ENCODE data around the gene CAPN14.

CAPN14 gene

GRCh38 chr2:31236433-31237205, 19.3 kb upstream of the CAPN14 start:
- TF ChIP-seq CTCF (IDR thresholded peaks at IDR 0.05; ENCODE audit: borderline replicate concordance, insufficient read depth, low read depth, low read length) = no peak
- no peak overlapping the region for H3K4me3 ChIP-seq (ENCODE audit: low read depth, low read length)

- no peak overlapping the region for H3K4me3 ChIP-seq (ENCODE audit: low read depth, low read length)
Measured at GRCh38 chr2:31235504-31235902, 18.2 kb upstream of the CAPN14 start.

GRCh38 chr2:31234683-31235503, 17.6 kb upstream of the CAPN14 start:
- TF ChIP-seq CTCF (IDR thresholded peaks at IDR 0.05; ENCODE audit: borderline replicate concordance, insufficient read depth, low read depth, low read length) = no peak
- H3K4me3 ChIP-seq (ENCODE audit: low read depth, low read length) = no peak overlapping the region

More at GRCh38 chr2:31235504-31235902, 18.2 kb upstream of the CAPN14 start:
- no peak for TF ChIP-seq CTCF (IDR thresholded peaks at IDR 0.05; ENCODE audit: borderline replicate concordance, insufficient read depth, low read depth, low read length)

DNA sequence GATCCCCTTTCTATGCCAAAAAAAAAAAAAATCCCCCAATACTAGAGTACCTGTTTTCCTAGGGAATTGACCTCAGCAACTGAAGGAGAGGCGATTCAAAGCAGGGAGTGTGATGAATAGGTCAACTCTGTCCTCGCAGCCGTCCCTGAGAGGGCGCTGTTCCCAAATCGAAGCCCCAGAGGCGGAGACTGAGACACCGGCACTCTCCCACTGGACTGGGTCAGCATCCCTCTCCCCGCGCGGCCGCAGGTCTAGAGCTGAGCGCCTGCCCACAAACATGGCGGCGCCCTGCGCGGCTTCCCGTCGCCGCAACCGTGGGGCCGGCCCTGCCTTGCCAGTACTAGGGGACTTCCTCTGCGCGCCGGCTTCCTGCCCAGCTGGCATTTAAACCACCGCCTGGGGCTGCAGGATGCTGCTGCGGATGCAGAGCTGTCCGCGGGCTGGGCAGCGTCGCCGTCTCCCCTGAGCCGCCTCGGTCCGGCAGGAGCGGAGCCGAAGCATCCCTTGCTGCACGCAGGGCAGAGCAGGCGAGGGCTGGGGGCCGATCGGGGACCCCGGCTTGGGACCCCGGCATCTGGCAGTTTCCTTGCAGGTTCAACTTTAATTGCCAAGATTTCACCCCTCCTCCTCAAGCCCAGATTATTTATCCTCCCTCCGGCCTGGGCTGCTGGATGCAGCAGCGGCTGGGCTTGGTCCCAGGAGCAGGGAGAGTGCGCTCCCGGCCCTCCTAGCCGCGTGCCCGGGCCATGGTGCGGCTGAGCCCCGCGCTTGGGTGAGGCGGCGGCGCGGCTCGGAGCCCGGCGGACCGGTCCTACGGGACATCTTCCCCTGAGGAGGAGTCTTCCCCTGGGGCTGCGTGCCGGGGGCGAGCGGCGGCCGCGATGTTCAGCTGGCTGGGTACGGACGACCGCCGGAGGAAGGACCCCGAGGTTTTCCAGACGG, 16.7 kb upstream of the CAPN14 start, which contains the start of gene EHD3:
Gene EHD3, plus strand, starts transcription at position 412 of the 942 bp plus-strand sequence. Its CDS starts 470 bp downstream, at position 882.
- H3K4me3 ChIP-seq (ENCODE audit: low read depth, low read length) = peak within 1 kb of the TSS; percentile 49
- TF ChIP-seq CTCF (IDR thresholded peaks at IDR 0.05; ENCODE audit: borderline replicate concordance, insufficient read depth, low read depth, low read length) = peak; percentile 49; the same call in 1 of the 2 replicates

DNA sequence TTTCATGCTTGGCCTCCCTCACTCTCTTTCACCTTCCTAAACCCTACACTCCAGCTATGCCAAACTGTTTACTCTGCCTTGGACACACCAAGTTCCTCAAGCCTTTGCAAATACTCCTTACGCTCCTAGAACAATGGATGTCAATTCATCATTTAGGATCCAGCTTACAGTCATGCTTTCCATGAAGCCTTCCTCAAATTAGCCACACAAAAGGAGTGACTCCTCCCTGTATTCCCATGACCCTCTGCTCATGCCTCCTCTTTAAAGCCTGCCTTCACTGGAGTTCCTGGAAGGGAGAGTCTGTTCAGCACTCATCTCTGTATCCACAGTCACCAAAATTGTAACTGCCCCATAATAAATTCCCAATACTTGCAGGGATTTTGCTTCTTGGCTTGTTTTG, 15.9 kb upstream of the CAPN14 start:
- TF ChIP-seq CTCF (IDR thresholded peaks at IDR 0.05; ENCODE audit: borderline replicate concordance, insufficient read depth, low read depth, low read length) = no peak
- H3K4me3 ChIP-seq (ENCODE audit: low read depth, low read length) = no peak overlapping the region

DNA sequence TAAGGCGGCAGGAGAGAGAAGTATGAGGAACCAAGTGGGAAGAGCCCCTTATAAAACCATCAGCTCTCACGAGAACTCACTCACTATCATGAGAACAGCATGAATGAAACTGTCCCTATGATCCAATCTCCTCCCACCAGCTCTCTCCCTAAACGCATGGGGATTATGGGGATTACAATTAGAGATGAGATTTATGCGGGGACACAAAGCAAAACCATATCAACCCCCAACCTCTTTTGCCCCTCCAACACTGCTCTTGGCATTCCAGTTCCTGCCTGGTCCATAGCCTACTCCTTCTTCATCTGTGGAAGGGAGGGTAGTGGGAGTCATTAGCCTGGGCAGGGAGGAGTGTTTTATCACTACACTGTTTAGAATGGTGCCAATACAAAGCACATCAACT, 15.3 kb upstream of the CAPN14 start:
- no peak overlapping the region for H3K4me3 ChIP-seq (ENCODE audit: low read depth, low read length)
- TF ChIP-seq CTCF (IDR thresholded peaks at IDR 0.05; ENCODE audit: borderline replicate concordance, insufficient read depth, low read depth, low read length) = no peak

Data from GM12875 (cell line).